HG03045 (cell line): ENCODE results near the gene EFS.

ENCODE experiments used
- ATAC-seq: cut with Tn5 transposase; IDR thresholded peaks from one replicate; pipeline ENCODE4 v1.9.1; 2021; ENCODE audit warnings: mild to moderate bottlenecking, moderate library complexity; ENCODE audit not compliant: unreplicated experiment

Gene EFS

GRCh38 chr14:23380197-23380914 lies 15.4 kb upstream of the EFS start:
- no peak for ATAC-seq

GRCh38 chr14:23379366-23380196 lies 14.6 kb upstream of the EFS start:
- no peak for ATAC-seq

- no peak for ATAC-seq
Measured at GRCh38 chr14:23378612-23379220, 13.7 kb upstream of the EFS start.

- ATAC-seq, result no peak
Measured at GRCh38 chr14:23377573-23378563, 12.9 kb upstream of the EFS start.

GRCh38 chr14:23377198-23377550 lies 12.2 kb upstream of the EFS start:
- ATAC-seq, result no peak

- ATAC-seq, result no peak
Measured at GRCh38 chr14:23376482-23377197, 11.7 kb upstream of the EFS start, which contains the start of gene CMTM5. TSS of gene CMTM5 (plus strand) at chr14:23377046. CDS start at chr14:23377252, 206 bp downstream.

GRCh38 chr14:23375527-23376251 lies 10.7 kb upstream of the EFS start:
- no peak for ATAC-seq

GRCh38 chr14:23373041-23373440 lies 8.1 kb upstream of the EFS start:
- no peak for ATAC-seq

- no peak for ATAC-seq
Measured at GRCh38 chr14:23372509-23372908, 7.5 kb upstream of the EFS start, which contains the start of gene IL25. TSS of gene IL25 (plus strand) at chr14:23372809.

GRCh38 chr14:23371865-23372264 lies 6.9 kb upstream of the EFS start:
- no peak for ATAC-seq

GRCh38 chr14:23370221-23370620 lies 5.2 kb upstream of the EFS start:
- no peak for ATAC-seq

- no peak for ATAC-seq
Measured at GRCh38 chr14:23366426-23366921, 1.5 kb upstream of the EFS start.

GRCh38 chr14:23365732-23366425 lies 907 bp upstream of the EFS start:
- ATAC-seq, result no peak

- no peak for ATAC-seq
Measured at GRCh38 chr14:23364164-23365035, 572 bp downstream of the EFS start.

- ATAC-seq, result no peak
Measured at GRCh38 chr14:23362200-23362599, 2.8 kb downstream of the EFS start.

- ATAC-seq, result no peak
Measured at GRCh38 chr14:23361763-23362162, 3.2 kb downstream of the EFS start.

- ATAC-seq, result no peak
Measured at GRCh38 chr14:23361320-23361719, 3.7 kb downstream of the EFS start.

GRCh38 chr14:23360496-23360895 lies 4.5 kb downstream of the EFS start:
- ATAC-seq, result no peak
